NCI-H510A (cell line): ENCODE data around the gene ANO2.

Experiments used
- DNase-seq: peaks from one replicate; lab custom pipeline; 2025; lab: John Stamatoyannopoulos, UW

The ANO2 gene

GRCh38 chr12:5581616-5582015 lies 363.4 kb downstream of the ANO2 start:
- DNase-seq = no peak

- DNase-seq = no peak
These were observed 364.0 kb downstream of the ANO2 start for GRCh38 chr12:5581019-5581418.

GRCh38 chr12:5578775-5579174 lies 366.3 kb downstream of the ANO2 start:
- no peak for DNase-seq

- DNase-seq = no peak
These were observed 367.3 kb downstream of the ANO2 start for GRCh38 chr12:5577741-5578140.

- no peak for DNase-seq
These were observed 367.8 kb downstream of the ANO2 start for GRCh38 chr12:5577211-5577612.

GRCh38 chr12:5575987-5576386 lies 369.1 kb downstream of the ANO2 start:
- no peak for DNase-seq

- no peak for DNase-seq
These were observed 369.8 kb downstream of the ANO2 start for GRCh38 chr12:5575232-5575631.

GRCh38 chr12:5573390-5573789 lies 371.7 kb downstream of the ANO2 start:
- DNase-seq = no peak

- no peak for DNase-seq
These were observed 373.9 kb downstream of the ANO2 start for GRCh38 chr12:5571115-5571514.

- DNase-seq = no peak
These were observed 374.6 kb downstream of the ANO2 start for GRCh38 chr12:5570416-5570815.

GRCh38 chr12:5568325-5568981 lies 376.6 kb downstream of the ANO2 start:
- no peak for DNase-seq

- DNase-seq = no peak
These were observed 377.9 kb downstream of the ANO2 start for GRCh38 chr12:5567016-5567725.

GRCh38 chr12:5565933-5566599 lies 379.0 kb downstream of the ANO2 start:
- DNase-seq = no peak

- DNase-seq = no peak
These were observed 382.5 kb downstream of the ANO2 start for GRCh38 chr12:5562581-5562980.

GRCh38 chr12:5561846-5562245 lies 383.2 kb downstream of the ANO2 start:
- DNase-seq = no peak

GRCh38 chr12:5561057-5561456 lies 384.0 kb downstream of the ANO2 start:
- DNase-seq = no peak

- no peak for DNase-seq
These were observed 384.8 kb downstream of the ANO2 start for GRCh38 chr12:5560265-5560664.

- DNase-seq = no peak
These were observed 387.2 kb downstream of the ANO2 start for GRCh38 chr12:5557906-5558305.

- DNase-seq = no peak
These were observed 387.9 kb downstream of the ANO2 start for GRCh38 chr12:5556946-5557673.

- no peak for DNase-seq
These were observed 388.9 kb downstream of the ANO2 start for GRCh38 chr12:5556033-5556614.

GRCh38 chr12:5554711-5555110 lies 390.3 kb downstream of the ANO2 start:
- no peak for DNase-seq

GRCh38 chr12:5549011-5549410 lies 396.0 kb downstream of the ANO2 start:
- DNase-seq = no peak
